GM21423 (cell line): ENCODE measurements around the gene FBXL17.

Experiments used
- ATAC-seq: cut with Tn5 transposase; IDR thresholded peaks from one replicate; pipeline ENCODE4 v1.9.1; 2021; ENCODE audit warnings: mild to moderate bottlenecking, moderate library complexity; ENCODE audit not compliant: unreplicated experiment

FBXL17 gene

DNA sequence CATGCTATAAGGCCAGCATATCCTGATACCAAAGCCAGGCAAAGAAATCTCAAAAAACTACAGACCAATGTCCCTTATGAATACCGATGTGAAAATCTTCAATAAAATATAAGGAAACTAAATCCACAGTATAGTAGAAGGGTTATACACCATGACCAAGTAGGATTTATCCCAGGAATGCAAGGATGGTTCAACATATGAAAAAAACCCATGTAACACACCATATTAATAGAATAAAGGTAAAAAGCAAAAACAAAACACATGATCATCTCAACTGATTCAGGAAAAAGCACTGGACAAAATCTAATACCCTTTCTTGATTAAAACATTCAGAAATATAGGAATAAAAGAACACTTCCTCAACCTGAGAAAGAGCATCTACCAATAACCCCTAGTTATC, 6.1 kb downstream of the FBXL17 start:
- no peak for ATAC-seq

DNA sequence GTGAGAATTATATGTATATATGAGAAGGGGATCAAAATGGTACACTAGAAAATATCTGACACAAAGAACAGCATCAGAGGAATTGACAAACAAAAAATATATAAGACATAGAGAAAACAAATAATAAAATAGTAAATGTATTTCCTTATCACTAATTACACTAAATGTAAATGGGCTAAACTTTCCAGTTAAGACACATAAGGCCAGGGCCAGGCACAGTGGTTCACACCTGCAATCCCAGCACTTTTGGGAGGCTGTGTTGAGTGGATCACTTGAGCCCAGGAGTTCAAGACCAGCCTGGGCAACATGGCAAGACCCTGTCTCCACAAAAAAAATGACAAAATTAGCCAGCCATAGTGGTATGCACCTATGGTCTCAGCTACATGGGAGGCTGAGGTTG, 8.5 kb downstream of the FBXL17 start:
- no peak for ATAC-seq

DNA sequence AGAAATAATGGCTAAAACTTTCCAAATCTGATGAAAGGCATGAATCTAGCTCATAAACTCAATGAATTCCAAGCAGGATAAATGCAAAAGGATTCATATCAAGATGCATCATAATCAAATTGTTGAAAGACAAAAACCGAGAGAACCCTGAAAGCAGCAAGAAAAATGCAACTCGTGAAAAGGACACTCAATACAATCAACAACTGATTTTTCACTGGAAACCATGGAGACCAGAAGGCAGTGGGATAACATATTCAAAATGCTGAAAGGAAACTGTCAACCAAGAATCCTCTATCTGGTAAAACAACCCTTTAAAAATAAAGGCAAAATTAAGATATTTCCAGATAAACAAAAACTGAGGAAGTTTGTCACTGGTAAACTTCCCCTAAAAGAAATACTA, 9.5 kb downstream of the FBXL17 start:
- ATAC-seq, result no peak

DNA sequence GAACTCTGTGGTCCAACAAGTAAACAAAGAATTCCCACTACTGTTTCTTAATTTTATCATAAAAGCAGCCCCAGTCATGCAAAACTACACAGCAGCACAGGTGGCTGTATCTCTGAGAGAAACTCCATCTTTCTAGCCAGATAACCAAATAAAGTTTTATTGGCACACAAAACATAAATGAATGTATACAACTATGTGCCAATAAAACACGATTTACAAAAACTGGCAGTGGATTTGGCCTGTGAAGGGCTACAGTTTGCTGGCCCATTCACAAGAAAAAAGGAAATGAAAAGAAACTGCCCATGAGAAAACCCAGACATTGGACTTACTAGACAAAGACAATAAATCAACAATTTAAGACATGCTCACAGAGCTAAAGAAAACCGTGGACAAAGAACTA, 10.6 kb downstream of the FBXL17 start:
- ATAC-seq, result no peak

DNA sequence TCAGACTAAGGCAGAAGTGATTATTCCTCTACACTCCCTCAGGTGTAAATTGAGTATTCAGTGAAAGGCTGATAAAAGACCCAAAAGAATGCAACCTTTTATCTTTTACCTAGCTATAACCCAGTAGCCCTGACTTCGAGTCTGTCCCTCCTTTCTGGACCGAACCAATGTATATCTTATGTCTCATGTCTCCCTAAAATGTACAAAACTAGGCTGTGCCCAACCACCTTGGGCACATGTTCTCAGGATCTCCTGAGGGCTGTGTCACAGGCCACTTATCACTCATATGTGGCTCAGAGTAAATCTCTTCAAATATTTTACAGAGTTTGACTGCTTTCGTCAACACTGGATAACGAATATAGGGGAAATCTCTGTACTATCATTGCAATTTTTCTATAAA, 12.7 kb downstream of the FBXL17 start:
- no peak for ATAC-seq

DNA sequence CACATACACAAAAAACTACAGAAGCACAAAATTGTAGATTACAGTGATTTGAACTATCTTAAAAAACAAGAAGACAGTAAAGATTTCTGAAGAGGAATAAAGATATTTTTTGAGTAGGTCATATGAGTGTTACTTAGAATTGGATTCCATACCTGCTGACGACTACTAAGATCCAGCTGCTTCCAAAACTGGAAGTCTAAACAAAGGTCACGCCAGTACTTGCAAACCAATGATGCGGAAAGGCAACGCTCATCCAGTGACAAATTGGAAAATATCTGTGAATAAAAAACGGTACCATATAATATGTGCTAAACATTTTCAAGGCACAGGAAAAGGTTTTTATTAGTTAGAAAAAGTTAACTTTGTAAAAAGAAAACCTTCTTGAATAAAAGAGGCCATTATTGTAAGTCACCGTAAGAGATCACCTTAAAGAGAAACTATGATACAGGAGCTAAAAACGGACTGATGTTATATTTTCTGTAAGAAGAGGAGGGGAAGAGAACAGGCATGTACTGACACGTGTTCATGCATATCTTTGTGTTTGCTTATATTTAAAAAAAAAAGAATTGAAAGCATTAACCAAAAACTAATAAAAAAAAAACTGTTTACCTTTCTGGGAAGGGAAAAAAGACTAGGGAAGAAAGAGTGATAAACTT, 14.1 kb downstream of the FBXL17 start:
- no peak for ATAC-seq

DNA sequence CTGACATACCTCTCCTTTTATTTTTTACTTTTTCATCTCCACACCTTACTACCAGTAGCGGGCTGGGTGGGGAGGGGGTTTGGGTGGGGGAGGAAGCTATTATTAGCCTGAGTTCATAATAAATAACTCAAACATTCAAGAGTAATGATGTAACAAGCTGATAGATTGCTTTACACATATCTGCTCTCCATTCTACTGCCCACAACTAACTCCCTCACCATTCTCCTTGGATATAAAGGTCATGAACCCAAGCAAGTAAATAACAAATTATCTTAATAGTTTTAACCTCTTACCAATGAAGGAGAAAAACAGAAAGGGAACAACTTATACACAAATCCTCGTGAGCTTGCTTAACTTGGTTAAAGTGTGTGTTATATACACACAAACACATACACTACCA, 15.4 kb downstream of the FBXL17 start:
- no peak for ATAC-seq

DNA sequence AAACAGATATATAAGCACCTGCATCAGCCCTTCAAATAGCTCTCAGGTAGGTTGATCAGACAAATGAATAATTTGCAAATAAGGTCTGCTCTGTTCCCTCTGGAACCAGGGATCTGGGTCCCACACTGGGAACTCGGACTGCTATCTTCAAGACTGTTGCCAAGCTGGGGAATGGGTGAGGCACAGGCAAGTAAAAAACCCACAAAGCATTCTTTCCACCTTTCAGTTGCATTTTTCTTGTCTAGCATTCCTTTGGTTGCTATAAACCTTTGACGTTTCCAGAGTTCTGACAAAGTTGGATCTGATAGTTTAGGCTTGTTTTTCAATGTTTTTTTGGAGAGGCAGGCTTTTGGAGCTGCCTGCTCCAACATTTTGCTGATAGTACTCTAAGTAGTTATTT, 20.1 kb downstream of the FBXL17 start:
- ATAC-seq, result no peak

DNA sequence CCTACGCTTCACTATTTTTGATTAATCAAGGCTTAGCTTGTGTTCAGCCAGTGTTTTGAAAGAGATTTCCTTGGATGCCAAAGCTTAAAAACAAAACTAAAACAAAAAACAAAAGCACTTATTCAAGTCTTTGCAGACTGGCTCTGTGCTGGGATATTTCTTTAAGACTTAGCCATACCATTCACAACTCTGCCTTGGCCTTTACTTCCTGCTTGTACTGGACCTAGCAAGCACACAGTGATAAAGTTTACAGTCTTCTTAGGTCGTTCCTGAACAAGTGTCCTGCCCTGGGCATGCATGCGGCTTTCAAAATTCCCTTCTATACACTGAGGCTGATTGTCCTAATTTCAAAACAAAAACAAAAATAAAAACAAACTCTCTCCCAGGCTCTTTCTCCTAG, 20.7 kb downstream of the FBXL17 start:
- no peak for ATAC-seq

DNA sequence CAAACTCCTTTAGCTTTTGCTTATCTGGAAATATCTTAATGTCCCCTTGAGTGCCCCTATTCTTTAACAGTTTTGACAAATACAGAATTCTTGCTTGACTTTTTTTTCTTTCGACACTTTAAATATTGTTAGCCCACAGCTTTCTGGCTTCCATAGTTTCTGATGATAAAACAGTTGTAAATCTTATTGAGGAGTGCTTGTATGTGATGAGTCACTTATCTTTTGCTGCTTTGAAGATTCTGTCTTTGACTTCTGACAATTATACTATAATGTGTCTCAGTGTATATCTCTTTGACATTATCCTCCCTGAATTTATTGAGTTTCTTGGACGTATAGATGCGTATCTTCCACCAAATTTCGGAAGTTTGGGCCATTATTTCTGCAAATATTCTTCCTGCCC, 21.6 kb downstream of the FBXL17 start:
- ATAC-seq, result no peak

DNA sequence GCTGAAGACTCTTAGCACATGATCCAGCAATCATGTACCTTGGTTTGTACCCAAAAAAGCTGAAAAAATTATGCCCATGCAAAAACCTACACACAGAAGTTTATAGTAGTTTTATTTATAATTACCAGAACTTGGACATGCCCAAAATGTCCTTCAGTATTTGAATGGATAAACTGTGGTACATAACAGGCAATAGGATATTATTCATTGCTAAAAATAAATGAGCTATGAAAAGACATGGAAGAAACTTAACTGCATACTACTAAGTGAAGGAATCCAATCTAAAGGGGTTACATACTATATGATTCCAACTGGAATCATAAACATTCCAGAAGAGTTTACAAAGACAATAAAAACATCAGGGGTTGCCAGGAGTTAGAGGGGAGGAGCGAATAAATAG, 25.6 kb downstream of the FBXL17 start:
- no peak for ATAC-seq

DNA sequence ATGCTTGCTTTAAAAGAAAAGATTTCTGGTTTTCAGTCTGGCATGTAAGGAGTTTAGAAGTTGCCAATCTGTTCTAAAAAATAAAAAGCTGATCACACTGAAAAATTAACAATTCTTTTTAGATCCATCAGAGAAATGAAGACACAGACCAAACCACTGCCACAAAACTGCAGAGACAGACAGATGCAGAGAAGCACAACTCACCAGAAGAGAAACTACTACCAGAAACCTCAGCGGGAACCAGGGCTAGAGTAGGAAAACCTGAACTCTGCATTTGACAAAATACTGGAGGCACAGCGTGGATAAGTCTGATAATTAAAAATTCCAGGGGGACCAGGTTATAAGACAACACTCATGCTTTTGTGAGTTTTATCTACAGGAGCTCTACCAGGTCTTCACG, 28.8 kb downstream of the FBXL17 start:
- ATAC-seq, result no peak

DNA sequence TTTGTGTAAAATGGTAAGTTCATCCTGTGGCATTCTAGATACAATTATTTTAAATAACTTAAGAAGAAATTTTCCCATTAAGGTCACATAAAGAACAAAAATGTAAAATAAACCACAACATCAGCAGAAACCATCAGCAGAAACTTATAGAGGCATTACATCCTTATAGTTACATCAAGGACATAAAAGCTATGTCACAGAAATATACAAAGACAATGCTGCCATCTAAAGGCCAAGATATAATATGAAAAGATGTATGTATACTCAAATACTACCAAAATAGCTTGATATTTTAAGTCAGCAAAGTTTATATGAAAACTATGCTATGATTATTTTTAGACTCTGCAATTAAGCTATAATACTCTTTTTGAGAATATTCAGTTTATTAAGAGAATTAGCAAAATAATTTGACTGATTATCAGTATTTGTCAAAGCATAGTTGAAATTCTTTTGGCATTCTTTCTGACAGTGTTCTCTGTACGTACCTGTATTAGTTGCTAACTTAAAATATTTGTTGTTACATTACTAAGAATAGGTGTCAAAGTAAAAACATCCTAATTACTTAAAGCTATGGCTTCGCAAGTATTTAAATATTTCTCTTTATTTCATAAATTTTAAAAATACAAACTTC, 36.2 kb downstream of the FBXL17 start:
- ATAC-seq, result no peak

DNA sequence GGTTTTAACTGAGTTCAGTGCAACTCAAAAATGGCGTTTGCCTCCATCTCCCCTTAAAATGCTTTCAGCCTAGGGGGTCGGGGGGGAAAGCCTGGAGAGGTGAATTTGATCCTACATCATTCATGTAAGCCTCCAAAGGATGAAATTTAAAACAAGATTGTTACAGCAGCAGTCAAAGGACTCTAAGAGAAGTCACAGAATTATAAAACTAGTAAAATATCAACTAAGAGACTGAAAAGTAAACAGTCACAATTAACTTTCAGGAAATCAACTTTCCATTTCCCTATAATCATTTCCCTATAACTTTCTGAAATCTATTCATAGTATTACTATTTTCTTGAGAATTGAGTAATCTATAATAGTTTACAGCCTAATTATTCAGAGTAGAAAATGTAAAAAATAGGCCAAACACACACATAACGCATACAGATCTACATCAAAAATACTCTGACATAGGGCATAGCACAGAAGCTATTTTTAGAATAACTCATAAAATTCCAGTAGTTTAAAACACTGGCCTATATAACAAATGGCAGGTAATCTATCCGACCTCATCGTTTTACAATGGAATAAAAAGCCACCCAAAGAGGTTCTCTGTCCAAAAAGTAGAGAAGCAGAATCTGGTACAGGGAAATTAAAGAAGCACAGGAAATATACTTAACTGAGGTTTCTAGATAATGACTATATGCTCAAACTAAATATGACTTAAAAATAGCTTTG, 37.6 kb downstream of the FBXL17 start:
- no peak for ATAC-seq

DNA sequence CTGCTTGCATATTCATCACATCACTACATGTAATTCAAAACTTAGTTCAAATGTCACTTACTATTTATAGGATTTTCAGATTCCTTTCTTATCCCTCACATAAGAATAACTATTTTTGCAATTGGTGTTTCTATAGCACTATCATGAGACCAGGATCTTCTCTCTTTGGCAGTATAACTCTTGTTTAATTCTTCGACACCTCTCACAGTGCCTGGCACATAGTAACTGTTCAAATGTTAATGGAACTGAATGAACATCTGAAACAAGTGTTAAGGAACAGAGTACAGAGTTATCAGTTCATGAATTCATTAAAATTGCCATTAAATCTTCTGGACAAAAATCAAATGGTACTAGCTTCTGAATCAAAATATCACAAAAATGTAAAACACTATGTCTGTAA, 40.0 kb downstream of the FBXL17 start:
- no peak for ATAC-seq

DNA sequence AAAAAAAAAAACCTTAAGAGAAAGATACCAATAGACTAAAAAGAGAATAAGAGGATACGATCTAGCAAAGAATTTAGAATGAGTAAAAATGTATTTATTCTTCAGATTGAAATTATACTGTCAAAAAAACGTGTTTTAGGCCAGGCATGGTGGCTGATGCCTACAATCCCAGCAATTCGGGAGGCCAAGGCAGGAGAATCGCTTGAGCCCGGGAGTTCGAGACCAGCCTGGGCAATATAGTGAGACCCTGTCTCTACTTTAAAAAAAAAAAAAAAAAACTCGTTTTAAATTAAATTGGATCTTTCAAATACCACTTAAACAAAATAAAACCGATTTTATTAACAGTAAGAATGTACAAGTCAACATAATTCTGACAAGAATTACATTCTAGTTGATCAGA, 41.8 kb downstream of the FBXL17 start:
- ATAC-seq, result no peak

DNA sequence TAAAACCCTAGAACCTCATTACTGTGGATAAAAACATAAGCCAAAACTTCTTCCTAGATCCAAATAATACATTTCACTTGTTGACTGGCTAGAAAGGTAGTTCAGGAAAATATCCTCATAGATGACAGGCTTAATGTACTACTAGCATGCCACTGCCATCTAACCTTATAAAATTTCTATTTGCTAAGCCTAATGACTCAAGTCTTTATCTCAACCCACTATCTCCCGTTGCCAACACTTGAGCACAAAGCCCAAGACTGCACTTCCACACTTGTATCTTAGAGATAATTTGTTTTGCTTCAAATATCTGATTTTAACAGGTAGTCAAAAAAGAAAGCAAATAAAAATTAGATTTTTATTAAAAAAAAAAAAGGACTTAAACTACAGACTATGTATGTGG, 42.7 kb downstream of the FBXL17 start:
- no peak for ATAC-seq

DNA sequence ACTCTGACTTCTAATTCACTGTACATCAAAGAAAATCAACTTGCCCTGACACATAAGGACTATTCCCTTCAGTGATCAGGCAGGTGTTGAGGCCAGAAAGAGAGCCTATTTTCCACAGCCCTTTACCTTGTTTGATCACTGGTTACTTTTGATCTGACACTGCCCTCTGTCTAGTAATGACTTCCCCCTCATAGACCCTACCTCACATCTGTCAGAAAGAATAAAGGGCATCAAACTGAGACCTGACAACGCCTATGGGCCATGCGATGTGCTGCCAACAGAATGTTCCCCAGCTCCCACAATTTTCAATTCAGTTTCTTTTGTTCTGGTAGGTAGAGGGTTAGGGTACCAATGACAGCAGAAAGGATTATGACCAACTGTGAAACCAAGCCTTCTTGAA, 47.7 kb downstream of the FBXL17 start:
- no peak for ATAC-seq

DNA sequence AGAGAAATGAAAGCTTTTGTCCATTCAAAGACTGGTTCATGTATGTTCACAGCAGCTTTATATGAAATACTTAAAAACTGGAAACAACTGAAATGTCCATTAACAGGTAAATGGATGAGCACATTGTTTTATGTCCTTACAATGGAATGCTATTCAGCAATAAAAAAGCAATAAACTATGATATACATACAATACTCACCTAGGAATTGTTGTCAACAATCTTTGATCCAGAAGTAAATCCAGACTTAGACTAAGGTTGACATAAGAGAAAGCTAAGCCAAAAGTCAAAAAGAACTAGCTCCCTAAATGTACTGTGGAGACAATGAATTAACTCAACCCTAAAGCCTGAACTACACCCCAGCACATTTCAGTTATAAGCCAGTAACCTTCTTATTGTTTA, 54.9 kb downstream of the FBXL17 start:
- no peak for ATAC-seq

DNA sequence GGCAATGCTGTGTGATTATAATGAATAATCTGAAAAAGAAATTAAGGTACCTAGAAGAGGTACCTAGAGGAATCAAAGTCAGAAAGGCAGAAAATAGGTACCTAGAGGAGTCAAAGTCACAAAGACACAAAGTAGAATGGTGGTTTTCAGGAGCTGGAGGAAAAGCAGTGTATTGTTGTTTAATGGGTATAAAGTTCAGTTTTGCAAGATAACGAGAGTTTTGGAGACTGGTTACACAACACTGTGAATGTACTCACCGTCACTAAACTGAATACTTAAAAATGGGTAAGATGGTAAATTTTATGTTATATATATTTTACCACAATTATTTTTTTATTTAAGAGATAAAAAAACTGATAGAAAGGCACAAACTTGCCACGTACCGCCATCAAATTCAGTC, 57.0 kb downstream of the FBXL17 start:
- ATAC-seq, result no peak

DNA sequence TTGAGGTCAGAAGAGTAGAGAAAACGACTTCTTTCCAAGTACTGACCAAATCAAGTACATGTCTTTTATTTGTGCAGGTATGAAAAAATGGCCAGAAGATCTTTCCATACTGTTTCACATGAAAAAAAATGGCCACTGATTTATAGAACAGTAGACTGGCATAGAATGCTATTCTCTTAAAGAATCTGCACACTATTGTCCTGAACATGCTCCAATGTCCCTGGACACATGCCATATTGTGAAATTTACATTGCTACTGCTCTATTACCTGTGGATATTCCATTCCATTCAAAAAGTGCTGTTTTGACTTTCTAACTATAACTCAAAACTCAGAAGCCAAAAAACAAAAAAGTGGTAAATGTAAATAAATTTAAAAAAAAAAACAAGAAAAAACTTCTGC, 60.6 kb downstream of the FBXL17 start:
- no peak for ATAC-seq

DNA sequence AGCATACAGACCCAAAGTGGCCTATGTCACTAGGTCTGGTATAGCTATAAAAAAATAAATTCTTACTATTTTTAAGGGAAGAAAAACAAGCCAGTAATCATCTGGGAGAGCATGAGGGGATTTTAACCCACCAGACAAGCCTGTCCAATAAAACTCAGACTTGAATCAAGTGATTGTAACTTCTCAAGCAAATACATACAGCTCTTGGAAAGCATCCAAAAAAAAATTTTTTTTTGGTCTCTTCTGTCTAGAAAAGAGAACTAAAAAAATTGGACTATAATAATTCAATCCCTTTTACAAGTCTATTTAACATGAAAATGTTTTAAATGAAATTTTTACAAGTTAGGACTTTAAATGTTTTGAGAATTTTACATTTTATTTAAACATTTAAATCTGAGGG, 61.7 kb downstream of the FBXL17 start:
- ATAC-seq, result no peak

DNA sequence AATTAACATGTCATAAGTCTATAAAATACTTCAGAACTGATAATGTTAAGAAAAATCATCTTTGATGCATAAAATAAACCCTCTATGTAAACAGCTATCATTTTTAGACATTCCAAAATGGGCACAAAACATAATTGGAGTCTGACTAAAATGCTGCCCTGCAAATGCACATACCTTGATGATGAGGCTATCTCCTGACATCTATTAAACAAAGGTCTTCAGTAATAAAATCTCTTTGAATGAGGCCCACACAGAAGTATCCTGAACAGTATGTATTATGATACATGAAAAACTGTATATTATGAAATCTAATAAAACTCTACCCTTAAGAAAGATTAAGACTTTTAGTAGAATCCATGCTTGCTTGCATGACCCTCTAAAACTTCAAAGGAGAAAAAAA, 66.1 kb downstream of the FBXL17 start:
- ATAC-seq, result no peak
